ENCODE results near the gene LRRC23. TPM values are rescaled to one million over a fixed set of nuclear protein-coding genes. Genes with fewer than 3 reads are reported as not detected.

The LRRC23 gene
- total and polyA plus RNA-seq, 2 of the 13 experiments (the other 11 are each of a cell fraction or from before 2014, with no cell fraction given) = 6.0 to 7.8 TPM

- TF ChIP-seq TFE3 (CRISPR knock-in tag; IDR thresholded peaks at IDR 0.05) = peak; percentile 12; the same call in 1 of the 2 replicates
- TF ChIP-seq, protein P1, sequence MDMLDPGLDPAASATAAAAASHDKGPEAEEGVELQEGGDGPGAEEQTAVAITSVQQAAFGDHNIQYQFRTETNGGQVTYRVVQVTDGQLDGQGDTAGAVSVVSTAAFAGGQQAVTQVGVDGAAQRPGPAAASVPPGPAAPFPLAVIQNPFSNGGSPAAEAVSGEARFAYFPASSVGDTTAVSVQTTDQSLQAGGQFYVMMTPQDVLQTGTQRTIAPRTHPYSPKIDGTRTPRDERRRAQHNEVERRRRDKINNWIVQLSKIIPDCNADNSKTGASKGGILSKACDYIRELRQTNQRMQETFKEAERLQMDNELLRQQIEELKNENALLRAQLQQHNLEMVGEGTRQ (IDR thresholded peaks at IDR 0.05; ENCODE audit: low read depth, low read length) = no peak
- TF ChIP-seq, protein P1 (CRISPR knock-in tag; IDR thresholded peaks at IDR 0.05; ENCODE audit: borderline replicate concordance) = no peak
- no peak for TF ChIP-seq FUBP1 (CRISPR knock-in tag; IDR thresholded peaks at IDR 0.05; ENCODE audit: borderline replicate concordance)
- TF ChIP-seq THYN1 (CRISPR knock-in tag; IDR thresholded peaks at IDR 0.05; ENCODE audit: borderline replicate concordance, low read depth) = no peak
- no peak for TF ChIP-seq ZNF550 (CRISPR knock-in tag; IDR thresholded peaks at IDR 0.05; ENCODE audit: borderline replicate concordance)
- TF ChIP-seq, protein P2, sequence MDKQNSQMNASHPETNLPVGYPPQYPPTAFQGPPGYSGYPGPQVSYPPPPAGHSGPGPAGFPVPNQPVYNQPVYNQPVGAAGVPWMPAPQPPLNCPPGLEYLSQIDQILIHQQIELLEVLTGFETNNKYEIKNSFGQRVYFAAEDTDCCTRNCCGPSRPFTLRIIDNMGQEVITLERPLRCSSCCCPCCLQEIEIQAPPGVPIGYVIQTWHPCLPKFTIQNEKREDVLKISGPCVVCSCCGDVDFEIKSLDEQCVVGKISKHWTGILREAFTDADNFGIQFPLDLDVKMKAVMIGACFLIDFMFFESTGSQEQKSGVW (CRISPR knock-in tag; IDR thresholded peaks at IDR 0.05; ENCODE audit: borderline replicate concordance) = no peak
- 0 out of 2 replicates have a peak, but pooled peaks have one; percentile 54 for TF ChIP-seq KLF9 (CRISPR knock-in tag; IDR thresholded peaks at IDR 0.05; ENCODE audit: low read depth)
- TF ChIP-seq, protein P3, sequence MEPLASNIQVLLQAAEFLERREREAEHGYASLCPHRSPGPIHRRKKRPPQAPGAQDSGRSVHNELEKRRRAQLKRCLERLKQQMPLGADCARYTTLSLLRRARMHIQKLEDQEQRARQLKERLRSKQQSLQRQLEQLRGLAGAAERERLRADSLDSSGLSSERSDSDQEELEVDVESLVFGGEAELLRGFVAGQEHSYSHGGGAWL (CRISPR knock-in tag; IDR thresholded peaks at IDR 0.05) = no peak
- TF ChIP-seq ZFAT (CRISPR knock-in tag; conservative IDR thresholded peaks at IDR 0.05) = peak; percentile 61; the same call in 1 of the 2 replicates
- no peak for TF ChIP-seq SRSF1 (optimal IDR thresholded peaks at IDR 0.05; ENCODE audit: low read depth, low read length)
- no peak for TF ChIP-seq AHR (CRISPR knock-in tag; IDR thresholded peaks at IDR 0.05)
- no peak; the same call in 1 of the 2 replicates for TF ChIP-seq IRF2 (CRISPR knock-in tag; IDR thresholded peaks at IDR 0.05)
- TF ChIP-seq SOX13 (IDR thresholded peaks at IDR 0.05) = no peak
- TF ChIP-seq SOX13 (CRISPR knock-in tag; conservative IDR thresholded peaks at IDR 0.05 in 1 of 2, IDR thresholded peaks at IDR 0.05 in 1 of 2) = peak in 1 of 2 experiments; percentile 8; a peak in 1 of 4 replicates
- TF ChIP-seq ZSCAN9 (CRISPR knock-in tag; IDR thresholded peaks at IDR 0.05; ENCODE audit: borderline replicate concordance) = no peak; the same call in 1 of the 2 replicates
- no peak for TF ChIP-seq LCORL (IDR thresholded peaks at IDR 0.05)
- peak; percentile 73 for TF ChIP-seq LCORL (CRISPR knock-in tag; IDR thresholded peaks at IDR 0.05)
- TF ChIP-seq REXO4 (CRISPR knock-in tag; IDR thresholded peaks at IDR 0.05; ENCODE audit: borderline replicate concordance) = no peak
- TF ChIP-seq JUNB (CRISPR knock-in tag; IDR thresholded peaks at IDR 0.05; ENCODE audit: borderline replicate concordance) = no peak
- TF ChIP-seq ARNT (IDR thresholded peaks at IDR 0.05) = no peak
- TF ChIP-seq, protein P4, sequence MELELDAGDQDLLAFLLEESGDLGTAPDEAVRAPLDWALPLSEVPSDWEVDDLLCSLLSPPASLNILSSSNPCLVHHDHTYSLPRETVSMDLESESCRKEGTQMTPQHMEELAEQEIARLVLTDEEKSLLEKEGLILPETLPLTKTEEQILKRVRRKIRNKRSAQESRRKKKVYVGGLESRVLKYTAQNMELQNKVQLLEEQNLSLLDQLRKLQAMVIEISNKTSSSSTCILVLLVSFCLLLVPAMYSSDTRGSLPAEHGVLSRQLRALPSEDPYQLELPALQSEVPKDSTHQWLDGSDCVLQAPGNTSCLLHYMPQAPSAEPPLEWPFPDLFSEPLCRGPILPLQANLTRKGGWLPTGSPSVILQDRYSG (CRISPR knock-in tag; IDR thresholded peaks at IDR 0.05) = no peak
These were observed 31.3 kb upstream of the LRRC23 start, which contains the start of gene SPSB2 (continued) for GRCh38 chr12:6873094-6874014.
